Measurements from ENCODE around the gene SLC38A10. TPM values are rescaled to one million over a fixed set of nuclear protein-coding genes. Genes with fewer than 3 reads are reported as not detected.

Gene SLC38A10
- total and polyA plus RNA-seq, 10 of the 15 experiments (the other 5 are each of a cell fraction or from before 2014, with no cell fraction given): 0.52 to 67.9 (median 22.1) TPM

- POLR2A ChIA-PET: no interaction called here
- in situ Hi-C loops (cut with MboI) (no loop called here), intact Hi-C loops (cut with micrococcal nuclease; ENCODE audit: unreplicated experiment) (no loop called here)
- H3K27ac ChIP-seq (ENCODE audit: control insufficient read depth, insufficient read depth): no peak overlapping the region
- no peaks in the 10 kb centered on the region for H4K20me1 ChIP-seq (ENCODE audit: control insufficient read depth, insufficient read depth)
- 86% methylated on average over 14 of the region's 14 CpGs for WGBS (ENCODE audit: insufficient coverage, insufficient replicate concordance, low lambda C conversion rate, missing lambda C conversion rate)
- CTCF ChIA-PET: no interaction called here
- peaks cover under 1 to 7% of the 10 kb centered on the region in 2 experiments; a peak in 2 of 4 replicates for H3K36me3 ChIP-seq (ENCODE audit: control insufficient read depth in 2 of 2, insufficient read depth in 2 of 2, low read length in 1 of 2)
- SMC1A ChIA-PET (ENCODE audit: uncharacterized antibody, unreplicated experiment): no interaction called here
- BruUV-seq (replicated peaks): no TSS peak
- H3K27me3 ChIP-seq (replicated peaks in 1 of 2; ENCODE audit: control insufficient read depth in 2 of 2, insufficient read depth in 2 of 2, low read length in 1 of 2): no peaks in the 10 kb centered on the region
- H3K9me3 ChIP-seq (replicated peaks; ENCODE audit: control insufficient read depth, insufficient read depth, low read length): no peaks in the 10 kb centered on the region
- H3K9ac ChIP-seq (ENCODE audit: control insufficient read depth, insufficient read depth, low read length): no peak overlapping the region
- DNase-seq (ENCODE audit: low read depth, low spot score): no peak
- no peak for FAIRE-seq
- RAD21 ChIA-PET (ENCODE audit: unreplicated experiment): no interaction called here
- no peak for TF ChIP-seq JUNB (IDR thresholded peaks at IDR 0.05)
- TF ChIP-seq MYC (IDR thresholded peaks at IDR 0.05; ENCODE audit: insufficient read depth, insufficient read length, insufficient replicate concordance, low read length, severe bottlenecking): no peak
- no peak for TF ChIP-seq PML (IDR thresholded peaks at IDR 0.05; ENCODE audit: low read length)
- no peak for TF ChIP-seq SIX5 (IDR thresholded peaks at IDR 0.05; ENCODE audit: low read depth, low read length, severe bottlenecking)
- TF ChIP-seq MAX (IDR thresholded peaks at IDR 0.05; ENCODE audit: low read depth, low read length): no peak
- no peak for TF ChIP-seq GABPA (IDR thresholded peaks at IDR 0.05; ENCODE audit: low read depth)
- TF ChIP-seq FOS (IDR thresholded peaks at IDR 0.05; ENCODE audit: borderline replicate concordance, extremely low read depth, insufficient read length): no peak
- no peak overlapping the region for H3K4me2 ChIP-seq (ENCODE audit: control insufficient read depth, insufficient read depth)
- no peak for ATAC-seq
- H2AFZ ChIP-seq (ENCODE audit: control insufficient read depth, low read depth, low read length): no peak overlapping the region
- H3K4me1 ChIP-seq (ENCODE audit: control insufficient read depth, insufficient read depth, low read length): peaks cover 3% of the 10 kb centered on the region; the same call in 1 of the 2 replicates
- no peak overlapping the region for H3K4me3 ChIP-seq
- H3K79me2 ChIP-seq (ENCODE audit: control insufficient read depth, insufficient read depth, low read length): no peaks in the 10 kb centered on the region
These were observed 99.1 kb downstream of the SLC38A10 start for GRCh38 chr17:81195941-81196495.

Other genes with a start within 250 kb of the SLC38A10 start
Only the 7 nearest of the 8 such genes appear.
- not detected in 2 replicates for gene PVALEF, start 129.8 kb downstream of the SLC38A10 start, total RNA-seq (2014; rRNA removed)
- not detected in 2 replicates for gene PVALEF, start 129.8 kb downstream of the SLC38A10 start, total RNA-seq (2014; rRNA removed; fragmentation: Illumina TruSeq; extraction: Trizol)
- gene PVALEF, start 129.8 kb downstream of the SLC38A10 start, total RNA-seq (2021): not detected in 2 replicates
- not detected in 2 replicates for gene PVALEF, start 129.8 kb downstream of the SLC38A10 start, polyA plus RNA-seq (2011; rRNA removed)
- gene PVALEF, start 129.8 kb downstream of the SLC38A10 start, polyA plus RNA-seq (2014; fragmentation: Illumina TruSeq; extraction: Trizol): not detected in 2 replicates
- not detected for gene PVALEF, start 129.8 kb downstream of the SLC38A10 start, polyA plus RNA-seq (2014; fragmentation: Nextera tagmentation; extraction: Ambion mirVana)
- gene PVALEF, start 129.8 kb downstream of the SLC38A10 start, polyA plus RNA-seq (2014; rRNA removed): not detected in 2 replicates
- gene PVALEF, start 129.8 kb downstream of the SLC38A10 start, polyA plus RNA-seq (2016; fragmentation: Nextera tagmentation; extraction: Ambion mirVana): not detected
- 0.05 TPM in 1 of 2 replicates, not detected in the other for gene AATK, start 129.1 kb downstream of the SLC38A10 start, total RNA-seq (2014; rRNA removed)
- gene AATK, start 129.1 kb downstream of the SLC38A10 start, total RNA-seq (2014; rRNA removed; fragmentation: Illumina TruSeq; extraction: Trizol): not detected in 2 replicates
- not detected in 2 replicates for gene AATK, start 129.1 kb downstream of the SLC38A10 start, total RNA-seq (2021)
- 0.04 and 0.09 TPM in 2 replicates for gene AATK, start 129.1 kb downstream of the SLC38A10 start, polyA plus RNA-seq (2011; rRNA removed)
- not detected in 2 replicates for gene AATK, start 129.1 kb downstream of the SLC38A10 start, polyA plus RNA-seq (2014; fragmentation: Illumina TruSeq; extraction: Trizol)
- not detected for gene AATK, start 129.1 kb downstream of the SLC38A10 start, polyA plus RNA-seq (2014; fragmentation: Nextera tagmentation; extraction: Ambion mirVana)
- gene AATK, start 129.1 kb downstream of the SLC38A10 start, polyA plus RNA-seq (2014; rRNA removed): 0.01 TPM in 1 of 2 replicates, not detected in the other
- not detected for gene AATK, start 129.1 kb downstream of the SLC38A10 start, polyA plus RNA-seq (2016; fragmentation: Nextera tagmentation; extraction: Ambion mirVana)
- 8.0 and 10.2 TPM in 2 replicates for gene CEP131, start 72.3 kb downstream of the SLC38A10 start, total RNA-seq (2014; rRNA removed)
- gene CEP131, start 72.3 kb downstream of the SLC38A10 start, total RNA-seq (2014; rRNA removed; fragmentation: Illumina TruSeq; extraction: Trizol): 3.0 and 3.3 TPM in 2 replicates
- 15.2 and 17.3 TPM in 2 replicates for gene CEP131, start 72.3 kb downstream of the SLC38A10 start, total RNA-seq (2021)
- gene CEP131, start 72.3 kb downstream of the SLC38A10 start, polyA plus RNA-seq (2011; rRNA removed): 1.3 and 2.9 TPM in 2 replicates
- 0.17 and 1.3 TPM in 2 replicates for gene CEP131, start 72.3 kb downstream of the SLC38A10 start, polyA plus RNA-seq (2014; fragmentation: Illumina TruSeq; extraction: Trizol)
- gene CEP131, start 72.3 kb downstream of the SLC38A10 start, polyA plus RNA-seq (2014; fragmentation: Nextera tagmentation; extraction: Ambion mirVana): under 1 TPM; 0.05 to 0.64 TPM
- 13.7 and 16.6 TPM in 2 replicates for gene CEP131, start 72.3 kb downstream of the SLC38A10 start, polyA plus RNA-seq (2014; rRNA removed)
- gene CEP131, start 72.3 kb downstream of the SLC38A10 start, polyA plus RNA-seq (2016; fragmentation: Nextera tagmentation; extraction: Ambion mirVana): 10 to 100 TPM; 14.1 to 14.3 TPM
- 14.6 and 15.9 TPM in 2 replicates for gene TEPSIN, start 56.3 kb downstream of the SLC38A10 start, total RNA-seq (2014; rRNA removed)
- 4.5 and 4.8 TPM in 2 replicates for gene TEPSIN, start 56.3 kb downstream of the SLC38A10 start, total RNA-seq (2014; rRNA removed; fragmentation: Illumina TruSeq; extraction: Trizol)
- gene TEPSIN, start 56.3 kb downstream of the SLC38A10 start, total RNA-seq (2021): 26.7 and 35.3 TPM in 2 replicates
- 5.4 and 10.2 TPM in 2 replicates for gene TEPSIN, start 56.3 kb downstream of the SLC38A10 start, polyA plus RNA-seq (2011; rRNA removed)
- 2.7 and 5.8 TPM in 2 replicates for gene TEPSIN, start 56.3 kb downstream of the SLC38A10 start, polyA plus RNA-seq (2014; fragmentation: Illumina TruSeq; extraction: Trizol)
- 1 to 10 TPM in 1 of 2 experiments, under 1 TPM in 1; 0.87 to 1.6 TPM for gene TEPSIN, start 56.3 kb downstream of the SLC38A10 start, polyA plus RNA-seq (2014; fragmentation: Nextera tagmentation; extraction: Ambion mirVana)
- gene TEPSIN, start 56.3 kb downstream of the SLC38A10 start, polyA plus RNA-seq (2014; rRNA removed): 36.7 and 39.3 TPM in 2 replicates
- gene TEPSIN, start 56.3 kb downstream of the SLC38A10 start, polyA plus RNA-seq (2016; fragmentation: Nextera tagmentation; extraction: Ambion mirVana): 1 to 10 TPM; 3.1 to 3.7 TPM
- 97.9 and 107 TPM in 2 replicates for gene NDUFAF8, start 56.0 kb downstream of the SLC38A10 start, total RNA-seq (2014; rRNA removed)
- gene NDUFAF8, start 56.0 kb downstream of the SLC38A10 start, total RNA-seq (2014; rRNA removed; fragmentation: Illumina TruSeq; extraction: Trizol): 91.4 and 105 TPM in 2 replicates
- gene NDUFAF8, start 56.0 kb downstream of the SLC38A10 start, total RNA-seq (2021): 95.6 and 99.9 TPM in 2 replicates
- gene NDUFAF8, start 56.0 kb downstream of the SLC38A10 start, polyA plus RNA-seq (2011; rRNA removed): 140 and 160 TPM in 2 replicates
- 36.2 and 53.0 TPM in 2 replicates for gene NDUFAF8, start 56.0 kb downstream of the SLC38A10 start, polyA plus RNA-seq (2014; fragmentation: Illumina TruSeq; extraction: Trizol)
- 10 to 100 TPM; 22.0 to 71.5 TPM for gene NDUFAF8, start 56.0 kb downstream of the SLC38A10 start, polyA plus RNA-seq (2014; fragmentation: Nextera tagmentation; extraction: Ambion mirVana)
- 122 and 133 TPM in 2 replicates for gene NDUFAF8, start 56.0 kb downstream of the SLC38A10 start, polyA plus RNA-seq (2014; rRNA removed)
- 100 to 1,000 TPM; 295 to 307 TPM for gene NDUFAF8, start 56.0 kb downstream of the SLC38A10 start, polyA plus RNA-seq (2016; fragmentation: Nextera tagmentation; extraction: Ambion mirVana)
- under 0.01 TPM in 1 of 2 replicates, not detected in the other for gene BAHCC1, start 100.2 kb upstream of the SLC38A10 start, total RNA-seq (2014; rRNA removed)
- gene BAHCC1, start 100.2 kb upstream of the SLC38A10 start, total RNA-seq (2014; rRNA removed; fragmentation: Illumina TruSeq; extraction: Trizol): not detected in 2 replicates
- gene BAHCC1, start 100.2 kb upstream of the SLC38A10 start, total RNA-seq (2021): 0.10 and 0.45 TPM in 2 replicates
- gene BAHCC1, start 100.2 kb upstream of the SLC38A10 start, polyA plus RNA-seq (2011; rRNA removed): 0.12 TPM in 1 of 2 replicates, not detected in the other
- not detected in 2 replicates for gene BAHCC1, start 100.2 kb upstream of the SLC38A10 start, polyA plus RNA-seq (2014; fragmentation: Illumina TruSeq; extraction: Trizol)
- gene BAHCC1, start 100.2 kb upstream of the SLC38A10 start, polyA plus RNA-seq (2014; fragmentation: Nextera tagmentation; extraction: Ambion mirVana): not detected
- 0.03 TPM in 2 replicates for gene BAHCC1, start 100.2 kb upstream of the SLC38A10 start, polyA plus RNA-seq (2014; rRNA removed)
- gene BAHCC1, start 100.2 kb upstream of the SLC38A10 start, polyA plus RNA-seq (2016; fragmentation: Nextera tagmentation; extraction: Ambion mirVana): under 1 TPM in 1 of 2 experiments, not detected in 1; 0.14 TPM
- gene ACTG1, start 217.5 kb upstream of the SLC38A10 start, total RNA-seq (2014; rRNA removed): 5,146 and 5,299 TPM in 2 replicates
- gene ACTG1, start 217.5 kb upstream of the SLC38A10 start, total RNA-seq (2014; rRNA removed; fragmentation: Illumina TruSeq; extraction: Trizol): 2,069 and 2,477 TPM in 2 replicates
- 5,806 and 6,105 TPM in 2 replicates for gene ACTG1, start 217.5 kb upstream of the SLC38A10 start, total RNA-seq (2021)
- 466 and 810 TPM in 2 replicates for gene ACTG1, start 217.5 kb upstream of the SLC38A10 start, polyA plus RNA-seq (2011; rRNA removed)
- 1,415 and 2,801 TPM in 2 replicates for gene ACTG1, start 217.5 kb upstream of the SLC38A10 start, polyA plus RNA-seq (2014; fragmentation: Illumina TruSeq; extraction: Trizol)
- 1,000 to 10,000 TPM in 1 of 2 experiments, 100 to 1,000 TPM in 1; 969 to 1,906 TPM for gene ACTG1, start 217.5 kb upstream of the SLC38A10 start, polyA plus RNA-seq (2014; fragmentation: Nextera tagmentation; extraction: Ambion mirVana)
- gene ACTG1, start 217.5 kb upstream of the SLC38A10 start, polyA plus RNA-seq (2014; rRNA removed): 4,499 and 5,417 TPM in 2 replicates
- 1,000 to 10,000 TPM; 4,621 to 4,893 TPM for gene ACTG1, start 217.5 kb upstream of the SLC38A10 start, polyA plus RNA-seq (2016; fragmentation: Nextera tagmentation; extraction: Ambion mirVana)